Activated B cell treated with CpG ODN at 0.5 μM for 24 hours (primary cell): ENCODE measurements around the gene JTB. TPM values are rescaled to one million over a fixed set of nuclear protein-coding genes. Genes with fewer than 3 reads are reported as not detected.

Experiments
- ATAC-seq: fragments of 200-7000 bp; cut with Tn5 transposase; one replicate; pipeline ENCODE4 v1.10.0; 2021; ENCODE audit warnings: low read depth, mild to moderate bottlenecking, moderate library complexity
- CTCF ChIA-PET: fragments of 350-600 bp; sonication (Branson Sonifier 250); formaldehyde crosslinking; loops from one replicate; lab custom pipeline; 2021; ENCODE audit warnings: antibody characterized with exemption; lab: Charles Lee
- POLR2A ChIA-PET: fragments of 350-600 bp; sonication (Branson Sonifier 250); formaldehyde crosslinking; loops from one replicate; lab custom pipeline; 2021; ENCODE audit warnings: antibody characterized with exemption; lab: Charles Lee
- DNase-seq: peaks from one replicate; pipeline ENCODE4 v3.0.0; 2022
- H3K27ac Mint-ChIP-seq: one replicate; pipeline ENCODE4 v1.8.0; 2020; ENCODE audit warnings: mixed read lengths
- H3K27me3 Mint-ChIP-seq: one replicate; pipeline ENCODE4 v1.8.0; 2021; ENCODE audit warnings: mixed read lengths
- H3K36me3 Mint-ChIP-seq: one replicate; pipeline ENCODE4 v1.8.0; 2021; ENCODE audit warnings: low read depth, mixed read lengths
- H3K4me1 Mint-ChIP-seq: one replicate; pipeline ENCODE4 v1.8.0; 2021; ENCODE audit warnings: mixed read lengths
- H3K4me3 Mint-ChIP-seq: one replicate; pipeline ENCODE4 v1.8.0; 2020; ENCODE audit warnings: mild to moderate bottlenecking, mixed read lengths
- H3K9me3 Mint-ChIP-seq: one replicate; pipeline ENCODE4 v1.8.0; 2020; ENCODE audit warnings: mixed read lengths
- CTCF ChIP-seq: fragments of 200-600 bp; IDR thresholded peaks from one replicate; pipeline ENCODE4 v1.8.0; 2022; ENCODE audit warnings: antibody characterized with exemption, mild to moderate bottlenecking
- intact Hi-C: fragments of 100-400 bp; cut with micrococcal nuclease; formaldehyde crosslinking; loops from one replicate; pipeline ENCODE4 v1.15.1; 2024
- total RNA-seq: library from RNA; stranded (reverse); gene quantifications from 2 replicates; pipeline ENCODE4 v1.2.3, GENCODE V29; 2022

JTB gene
- total RNA-seq, 1 donor from 2014 or later = 137 TPM

GRCh38 chr1:153957744-153958110 is 19.7 kb downstream of the JTB start:
- Mint-ChIP-seq H3K36me3 (peaks cover 78% of the 10 kb centered on the region), H3K9me3 (no peaks in the 10 kb centered on the region), H3K4me3 (peak overlapping the region; percentile 96), H3K4me1 (peaks cover 75% of the 10 kb centered on the region), H3K27ac (peak overlapping the region; percentile 96), H3K27me3 (no peaks in the 10 kb centered on the region)
- ATAC-seq = peak; percentile 32
- ChIA-PET CTCF (interaction anchor here (1.8 to 2.9 kb wide), 3 partner anchors 9 to 136 kb away, joined by 6 to 14 read pairs (median 8); partner anchors contain the start of genes CREB3L4 and RAB13), POLR2A (interaction anchor here (0.6 to 8.3 kb wide), 14 partner anchors 9 to 324 kb away, joined by 3 to 234 read pairs (median 10); partner anchors contain the start of genes CHTOP, CREB3L4, DENND4B and GATAD2B)
- DNase-seq = peak; percentile 61
- TF ChIP-seq CTCF = no peak
- intact Hi-C loops = loop anchor here (1.0 to 2.0 kb wide), 8 partner anchors 10 to 315 kb away; partner anchors contain the start of genes CREB3L4, DENND4B, HAX1 and JTB

GRCh38 chr1:153956997-153957715 is 20.3 kb downstream of the JTB start:
- TF ChIP-seq CTCF = no peak
- intact Hi-C loops = no loop called here
- H3K27me3 Mint-ChIP-seq = no peaks in the 10 kb centered on the region
- CTCF ChIA-PET = interaction anchor here (1.5 to 2.9 kb wide), 4 partner anchors 10 to 136 kb away, joined by 3 to 14 read pairs (median 7); partner anchors contain the start of genes CREB3L4 and RAB13
- peaks cover 80% of the 10 kb centered on the region for H3K36me3 Mint-ChIP-seq
- no peak for DNase-seq
- H3K27ac Mint-ChIP-seq = peak overlapping the region; percentile 96
- POLR2A ChIA-PET = interaction anchor here (0.6 to 8.3 kb wide), 15 partner anchors 8 to 293 kb away, joined by 3 to 234 read pairs (median 7); partner anchors contain the start of genes CREB3L4, DENND4B, GATAD2B and JTB
- H3K4me3 Mint-ChIP-seq = peak overlapping the region; percentile 96
- no peaks in the 10 kb centered on the region for H3K9me3 Mint-ChIP-seq
- no peak for ATAC-seq
- peaks cover 70% of the 10 kb centered on the region for H3K4me1 Mint-ChIP-seq

DNA sequence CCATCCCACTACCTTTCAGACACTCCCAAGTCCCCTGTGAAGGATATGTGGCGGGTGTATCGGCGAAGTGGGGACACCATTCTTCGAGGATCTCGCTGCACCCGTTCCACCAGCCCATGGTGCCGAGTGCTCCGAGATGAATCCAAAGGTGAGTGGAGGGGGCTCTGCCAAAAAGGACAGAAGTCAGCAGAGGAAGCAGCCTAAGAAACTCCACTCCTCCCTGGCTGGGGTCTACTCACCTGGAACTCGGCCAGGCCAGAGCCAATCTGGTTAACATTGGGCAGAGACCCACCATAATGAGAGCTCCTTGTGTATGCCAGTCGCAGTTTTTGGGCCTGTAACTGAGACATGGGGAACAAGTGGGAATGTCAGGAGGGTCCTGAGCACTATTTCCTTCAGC is 22.6 kb downstream of the JTB start:
- H3K36me3 Mint-ChIP-seq = peaks cover 80% of the 10 kb centered on the region
- no peak overlapping the region for H3K4me3 Mint-ChIP-seq
- TF ChIP-seq CTCF = no peak
- intact Hi-C loops = no loop called here
- no peak for ATAC-seq
- no peaks in the 10 kb centered on the region for H3K27me3 Mint-ChIP-seq
- CTCF ChIA-PET = no interaction called here
- H3K4me1 Mint-ChIP-seq = peaks cover 70% of the 10 kb centered on the region
- H3K9me3 Mint-ChIP-seq = no peaks in the 10 kb centered on the region
- POLR2A ChIA-PET = interaction anchor here (1.5 to 8.3 kb wide), 4 partner anchors 9 to 27 kb away, joined by 4 to 234 read pairs (median 66); partner anchors contain the start of genes CREB3L4, DENND4B and SLC39A1
- H3K27ac Mint-ChIP-seq = no peak overlapping the region
- no peak for DNase-seq

- Mint-ChIP-seq H3K4me1 (peaks cover 71% of the 10 kb centered on the region), H3K4me3 (no peak overlapping the region), H3K9me3 (no peaks in the 10 kb centered on the region), H3K27me3 (no peaks in the 10 kb centered on the region), H3K36me3 (peaks cover 81% of the 10 kb centered on the region), H3K27ac (no peak overlapping the region)
- TF ChIP-seq CTCF = no peak
- intact Hi-C loops = no loop called here
- DNase-seq (no peak), ATAC-seq (no peak)
- CTCF ChIA-PET = interaction anchor here (0.9 kb wide), 1 partner anchor 14 kb away, joined by 3 read pairs; the partner anchor contains the start of gene CREB3L4
- POLR2A ChIA-PET = interaction anchor here (0.8 to 8.3 kb wide), 6 partner anchors 8 to 65 kb away, joined by 4 to 234 read pairs (median 8); partner anchors contain the start of genes CREB3L4, DENND4B, JTB and SLC39A1
Observed at GRCh38 chr1:153953859-153954365, 23.6 kb downstream of the JTB start.

GRCh38 chr1:153951801-153952200 is 25.7 kb downstream of the JTB start:
- ChIA-PET CTCF (no interaction called here), POLR2A (no interaction called here)
- DNase-seq = no peak
- no peak for ATAC-seq
- intact Hi-C loops = no loop called here
- Mint-ChIP-seq H3K36me3 (peaks cover 82% of the 10 kb centered on the region), H3K9me3 (no peaks in the 10 kb centered on the region), H3K27me3 (no peaks in the 10 kb centered on the region), H3K4me1 (peaks cover 76% of the 10 kb centered on the region), H3K27ac (no peak overlapping the region), H3K4me3 (no peak overlapping the region)
- TF ChIP-seq CTCF = no peak
